Measurements from ENCODE around the gene PIGV. TPM values are rescaled to one million over a fixed set of nuclear protein-coding genes. Genes with fewer than 3 reads are reported as not detected.
"Not testable (repeated sequence)": the region's sequence is repeated elsewhere in the genome, so short reads cannot be mapped to it uniquely, and the experiment has no call there.

PIGV gene
- polyA plus RNA-seq, 4 donors, result 3.4 to 19.6 (median 8.5) TPM

GRCh38 chr1:26837665-26838064 lies 49.9 kb downstream of the PIGV start:
- not testable (repeated sequence) for DNase-seq; H3K4me3 ChIP-seq (ENCODE audit: low read depth in 1 of 3, low read length in 3 of 3); H3K27me3 ChIP-seq (ENCODE audit: control insufficient read depth in 3 of 3, insufficient read depth in 3 of 3, low read length in 3 of 3); FAIRE-seq; H3K4me1 ChIP-seq (ENCODE audit: control insufficient read depth in 3 of 3, insufficient read depth in 2 of 3, low read depth in 1 of 3, low read length in 2 of 3); H3K9me3 ChIP-seq (ENCODE audit: control insufficient read depth in 2 of 2, insufficient read depth in 1 of 2, low read depth in 1 of 2, low read length in 1 of 2)
- Histone ChIP-seq H3K36me3 (ENCODE audit: control insufficient read depth in 3 of 3, insufficient read depth in 2 of 3, low read depth in 1 of 3, low read length in 3 of 3) (peaks cover 10 to 72% (median 12%) of the 10 kb centered on the region in 3 donors), H3K27ac (ENCODE audit: low read depth in 1 of 3, low read length in 2 of 3) (peak overlapping the region in 1 of 3 donors; percentile 32)
- WGBS, 3 donors, result 92 to 97% (median 96%) methylated on average over 5 of the region's 5 CpGs

- H3K27me3 ChIP-seq (ENCODE audit: control insufficient read depth in 3 of 3, insufficient read depth in 3 of 3, low read length in 3 of 3), result no peaks in the 10 kb centered on the region
- H3K27ac ChIP-seq (ENCODE audit: low read depth in 1 of 3, low read length in 2 of 3), result peak overlapping the region in 1 of 3 donors; percentile 70
- H3K4me3 ChIP-seq (ENCODE audit: low read depth in 1 of 3, low read length in 3 of 3), result no peak overlapping the region
- no peak for DNase-seq
- H3K36me3 ChIP-seq (ENCODE audit: control insufficient read depth in 3 of 3, insufficient read depth in 2 of 3, low read depth in 1 of 3, low read length in 3 of 3), result peaks cover 9 to 73% (median 11%) of the 10 kb centered on the region in 3 donors
- H3K4me1 ChIP-seq (ENCODE audit: control insufficient read depth in 3 of 3, insufficient read depth in 2 of 3, low read depth in 1 of 3, low read length in 2 of 3), result no peaks in the 10 kb centered on the region
- FAIRE-seq, result no peak
- 59 to 82% (median 73%) methylated on average over 8 of the region's 8 CpGs for WGBS, 3 donors
- no peaks in the 10 kb centered on the region for H3K9me3 ChIP-seq (ENCODE audit: control insufficient read depth in 2 of 2, insufficient read depth in 1 of 2, low read depth in 1 of 2, low read length in 1 of 2)
These were observed 51.0 kb downstream of the PIGV start for GRCh38 chr1:26838474-26839338.

- H3K9me3 ChIP-seq (ENCODE audit: control insufficient read depth in 2 of 2, insufficient read depth in 1 of 2, low read depth in 1 of 2, low read length in 1 of 2), result no peaks in the 10 kb centered on the region
- H3K27ac ChIP-seq (ENCODE audit: low read depth in 1 of 3, low read length in 2 of 3), result peak overlapping the region in 1 of 3 donors; percentile 70
- H3K36me3 ChIP-seq (ENCODE audit: control insufficient read depth in 3 of 3, insufficient read depth in 2 of 3, low read depth in 1 of 3, low read length in 3 of 3), result peaks cover 7 to 69% (median 9%) of the 10 kb centered on the region in 3 donors
- DNase-seq (no peak), FAIRE-seq (no peak)
- no peaks in the 10 kb centered on the region for H3K4me1 ChIP-seq (ENCODE audit: control insufficient read depth in 3 of 3, insufficient read depth in 2 of 3, low read depth in 1 of 3, low read length in 2 of 3)
- WGBS, 3 donors, result 62 to 92% (median 91%) methylated on average over 1 of the region's 1 CpG
- H3K27me3 ChIP-seq (ENCODE audit: control insufficient read depth in 3 of 3, insufficient read depth in 3 of 3, low read length in 3 of 3), result no peaks in the 10 kb centered on the region
- H3K4me3 ChIP-seq (ENCODE audit: low read depth in 1 of 3, low read length in 3 of 3), result no peak overlapping the region
These were observed 51.6 kb downstream of the PIGV start for GRCh38 chr1:26839339-26839722.

DNA sequence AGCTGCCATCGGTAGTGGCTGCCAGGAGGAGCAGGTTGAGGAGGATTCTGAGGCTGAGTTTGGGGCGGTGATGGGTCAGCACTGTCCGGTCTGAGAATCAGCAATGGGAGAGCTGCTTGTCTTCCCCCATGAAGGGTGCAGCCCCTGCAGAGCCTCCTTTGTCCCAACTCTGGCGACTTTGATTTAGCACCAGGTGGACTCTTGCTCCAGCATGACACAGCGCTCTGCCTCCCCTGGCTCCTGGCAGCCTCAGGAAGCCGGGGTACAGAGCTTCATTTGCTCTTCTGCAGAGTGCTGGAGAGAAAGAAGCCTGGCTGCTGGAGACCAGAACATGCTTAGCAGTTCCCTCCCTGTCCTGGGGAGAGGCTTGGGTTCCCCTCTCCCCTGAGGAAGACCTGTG lies 52.0 kb downstream of the PIGV start:
- no peaks in the 10 kb centered on the region for H3K27me3 ChIP-seq (ENCODE audit: control insufficient read depth in 3 of 3, insufficient read depth in 3 of 3, low read length in 3 of 3)
- 79 to 89% (median 82%) methylated on average over 6 of the region's 6 CpGs for WGBS, 3 donors
- peaks cover 7 to 65% (median 9%) of the 10 kb centered on the region in 3 donors for H3K36me3 ChIP-seq (ENCODE audit: control insufficient read depth in 3 of 3, insufficient read depth in 2 of 3, low read depth in 1 of 3, low read length in 3 of 3)
- no peaks in the 10 kb centered on the region for H3K9me3 ChIP-seq (ENCODE audit: control insufficient read depth in 2 of 2, insufficient read depth in 1 of 2, low read depth in 1 of 2, low read length in 1 of 2)
- DNase-seq (no peak), FAIRE-seq (no peak)
- no peak overlapping the region for H3K4me3 ChIP-seq (ENCODE audit: low read depth in 1 of 3, low read length in 3 of 3)
- H3K4me1 ChIP-seq (ENCODE audit: control insufficient read depth in 3 of 3, insufficient read depth in 2 of 3, low read depth in 1 of 3, low read length in 2 of 3), result no peaks in the 10 kb centered on the region
- peak overlapping the region in 1 of 3 donors; percentile 70 for H3K27ac ChIP-seq (ENCODE audit: low read depth in 1 of 3, low read length in 2 of 3)

DNA sequence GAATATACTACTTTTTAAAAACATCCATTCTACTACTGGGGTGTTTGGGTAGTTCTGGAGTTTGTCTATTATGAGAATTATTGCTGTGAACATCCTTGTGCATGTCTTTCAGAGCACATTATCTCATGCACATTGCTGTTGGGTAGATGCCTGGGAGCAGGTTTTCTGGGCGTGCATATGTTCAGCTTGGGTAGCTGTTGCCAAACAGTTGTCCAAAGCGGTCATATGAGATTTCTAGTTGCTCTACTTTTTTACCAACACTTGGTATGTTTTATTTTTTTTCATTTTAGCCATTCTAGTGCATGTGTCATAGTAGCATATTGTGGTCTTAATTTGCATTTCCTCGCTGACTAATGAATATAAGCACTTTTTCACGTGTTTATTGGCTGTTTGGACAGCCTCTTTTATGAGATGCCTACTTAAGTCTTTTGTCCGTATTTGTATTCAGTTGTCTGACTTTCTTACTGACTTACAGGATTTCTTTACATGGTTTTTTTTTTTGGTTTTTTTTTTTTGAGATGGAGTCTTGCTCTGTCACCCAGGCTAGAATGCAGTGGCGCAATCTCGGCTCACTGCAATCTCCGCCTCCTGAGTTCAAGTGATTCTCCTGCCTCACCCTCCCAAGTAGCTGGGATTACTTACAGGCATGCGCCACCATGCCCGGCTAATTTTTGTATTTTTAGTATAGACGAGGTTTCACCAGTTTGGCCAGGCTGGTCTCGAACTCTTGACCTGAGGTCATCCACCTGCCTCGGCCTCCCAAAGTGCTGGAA lies 56.9 kb downstream of the PIGV start:
- DNase-seq (no peak), FAIRE-seq (no peak)
- H3K4me3 ChIP-seq (ENCODE audit: low read depth in 1 of 3, low read length in 3 of 3), result no peak overlapping the region
- WGBS, 3 donors, result 91 to 92% (median 92%) methylated on average over 13 of the region's 13 CpGs
- H3K9me3 ChIP-seq (ENCODE audit: control insufficient read depth in 2 of 2, insufficient read depth in 1 of 2, low read depth in 1 of 2, low read length in 1 of 2), result no peaks in the 10 kb centered on the region
- H3K27ac ChIP-seq (ENCODE audit: low read depth in 1 of 3, low read length in 2 of 3), result no peak overlapping the region
- peaks cover 6 to 66% (median 7%) of the 10 kb centered on the region in 3 donors for H3K36me3 ChIP-seq (ENCODE audit: control insufficient read depth in 3 of 3, insufficient read depth in 2 of 3, low read depth in 1 of 3, low read length in 3 of 3)
- no peaks in the 10 kb centered on the region for H3K27me3 ChIP-seq (ENCODE audit: control insufficient read depth in 3 of 3, insufficient read depth in 3 of 3, low read length in 3 of 3)
- H3K4me1 ChIP-seq (ENCODE audit: control insufficient read depth in 3 of 3, insufficient read depth in 2 of 3, low read depth in 1 of 3, low read length in 2 of 3), result peaks cover 0 to 13% (median 0%) of the 10 kb centered on the region in 3 donors

DNA sequence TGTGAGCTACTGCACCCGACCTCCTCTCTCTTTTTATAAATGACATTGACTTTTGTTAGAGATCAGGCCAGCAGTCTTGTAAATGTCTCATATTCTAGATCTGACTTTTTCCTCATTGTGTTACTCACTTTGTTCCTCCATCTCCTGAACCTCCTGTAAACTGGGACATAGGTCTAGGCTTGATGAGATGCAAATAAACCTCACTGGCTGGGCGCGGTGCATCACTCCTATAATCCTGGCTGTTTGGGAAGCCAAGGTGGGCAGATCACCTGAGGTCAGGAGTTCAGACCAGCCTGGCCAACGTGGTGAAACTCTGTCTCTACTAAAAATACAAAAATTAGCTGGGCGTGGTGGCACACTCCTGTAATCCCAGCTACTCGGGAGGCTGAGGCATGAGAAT lies 60.1 kb downstream of the PIGV start:
- WGBS, 3 donors, result 61 to 85% (median 74%) methylated on average over 6 of the region's 6 CpGs
- not testable (repeated sequence) for H3K9me3 ChIP-seq (ENCODE audit: control insufficient read depth in 2 of 2, insufficient read depth in 1 of 2, low read depth in 1 of 2, low read length in 1 of 2); DNase-seq; H3K4me3 ChIP-seq (ENCODE audit: low read depth in 1 of 3, low read length in 3 of 3); H3K27me3 ChIP-seq (ENCODE audit: control insufficient read depth in 3 of 3, insufficient read depth in 3 of 3, low read length in 3 of 3); FAIRE-seq; H3K27ac ChIP-seq (ENCODE audit: low read depth in 1 of 3, low read length in 2 of 3)
- Histone ChIP-seq H3K36me3 (ENCODE audit: control insufficient read depth in 3 of 3, insufficient read depth in 2 of 3, low read depth in 1 of 3, low read length in 3 of 3) (peaks cover 4 to 74% (median 17%) of the 10 kb centered on the region in 3 donors), H3K4me1 (ENCODE audit: control insufficient read depth in 3 of 3, insufficient read depth in 2 of 3, low read depth in 1 of 3, low read length in 2 of 3) (peaks cover 0 to 32% (median 3%) of the 10 kb centered on the region in 3 donors)

Other genes with a start within 250 kb of the PIGV start
- gene ARID1A, start 91.9 kb upstream of the PIGV start, polyA plus RNA-seq, result 10 to 100 TPM in 3 of 4 donors, 1 to 10 TPM in 1; 7.8 to 59.7 (median 18.7) TPM
- 10 to 100 TPM in 2 of 4 donors, 1 to 10 TPM in 2; 7.2 to 15.7 (median 9.2) TPM for gene ZDHHC18, start 38.7 kb downstream of the PIGV start, polyA plus RNA-seq
- 100 to 1,000 TPM in 2 of 4 donors, 10 to 100 TPM in 1, 1 to 10 TPM in 1; 3.3 to 137 (median 97.8) TPM for gene SFN, start 75.2 kb downstream of the PIGV start, polyA plus RNA-seq
- 10 to 100 TPM; 13.5 to 29.1 (median 20.0) TPM for gene GPN2, start 102.3 kb downstream of the PIGV start, polyA plus RNA-seq
- gene GPATCH3, start 112.5 kb downstream of the PIGV start, polyA plus RNA-seq, result 10 to 100 TPM; 11.0 to 55.7 (median 28.7) TPM
- gene NR0B2, start 126.0 kb downstream of the PIGV start, polyA plus RNA-seq, result 100 to 1,000 TPM in 2 of 4 donors, 10 to 100 TPM in 2; 54.9 to 443 (median 216) TPM
- gene NUDC, start 133.8 kb downstream of the PIGV start, polyA plus RNA-seq, result 10 to 100 TPM; 39.4 to 70.5 (median 50.1) TPM
- gene KDF1, start 172.5 kb downstream of the PIGV start, polyA plus RNA-seq, result 10 to 100 TPM; 19.9 to 30.8 (median 27.1) TPM
- 10 to 100 TPM in 3 of 4 donors, 1 to 10 TPM in 1; 4.6 to 15.6 (median 11.8) TPM for gene TRNP1, start 205.7 kb downstream of the PIGV start, polyA plus RNA-seq
- 1 to 10 TPM in 2 of 4 donors, under 1 TPM in 2; 0.27 to 3.9 (median 1.1) TPM for gene TENT5B, start 224.9 kb downstream of the PIGV start, polyA plus RNA-seq